Mesenchymal stem cell (in vitro differentiated cells and primary cell): Measurements from ENCODE around the gene CTDSP2.
A peak's percentile ranks its signal among the peaks of the same experiment; 100 is the strongest.
"Not testable (repeated sequence)": the region's sequence is repeated elsewhere in the genome, so short reads cannot be mapped to it uniquely, and the experiment has no call there.

Experiments
- DNase-seq: peaks from one replicate; pipeline ENCODE4 v3.0.0-alpha.2; 2013
- H2AFZ ChIP-seq: one replicate; pipeline ENCODE4 v1.6.1; 2013; ENCODE audit warnings: low read depth, mild to moderate bottlenecking, control low read depth, inconsistent platforms, low read length, moderate library complexity
- H2AK5ac ChIP-seq: 2 replicates; pipeline ENCODE4 v1.6.1; 2013; ENCODE audit warnings: low read length, moderate library complexity, mild to moderate bottlenecking, inconsistent platforms; ENCODE audit not compliant: severe bottlenecking
- H2BK120ac ChIP-seq: one replicate; pipeline ENCODE4 v1.6.1; 2013; ENCODE audit warnings: low read depth, mild to moderate bottlenecking, inconsistent platforms, low read length, moderate library complexity
- H2BK12ac ChIP-seq, 2 experiments: one replicate each; pipeline ENCODE4 v1.6.1; 2013; ENCODE audit warnings: inconsistent platforms in 2 of 2, low read length in 2 of 2, mild to moderate bottlenecking in 2 of 2, moderate library complexity in 2 of 2, control low read depth in 1 of 2
- H2BK15ac ChIP-seq: one replicate; pipeline ENCODE4 v1.6.1; 2013; ENCODE audit warnings: mild to moderate bottlenecking, low read depth, inconsistent platforms; ENCODE audit not compliant: poor library complexity, severe bottlenecking
- H2BK5ac ChIP-seq: 2 replicates; pipeline ENCODE4 v1.6.1; 2013; ENCODE audit warnings: low read depth, mild to moderate bottlenecking, low read length, control low read depth, inconsistent platforms; ENCODE audit not compliant: poor library complexity, severe bottlenecking
- H3K14ac ChIP-seq, 2 experiments: one replicate each; pipeline ENCODE4 v1.6.1; 2013; ENCODE audit warnings: inconsistent platforms in 2 of 2, low read length in 2 of 2, control low read depth in 1 of 2, mild to moderate bottlenecking in 1 of 2, moderate library complexity in 1 of 2
- H3K18ac ChIP-seq, 2 experiments: one replicate each; pipeline ENCODE4 v1.6.1; 2013; ENCODE audit warnings: inconsistent platforms in 2 of 2, low read length in 2 of 2, control low read depth in 1 of 2, low read depth in 1 of 2, mild to moderate bottlenecking in 1 of 2
- H3K23ac ChIP-seq, 2 experiments: one replicate each; pipeline ENCODE4 v1.6.1; 2013; ENCODE audit warnings: inconsistent platforms in 2 of 2, low read length in 2 of 2, mild to moderate bottlenecking in 2 of 2, moderate library complexity in 2 of 2, control low read depth in 1 of 2
- H3K27ac ChIP-seq: 2 replicates; pipeline ENCODE4 v1.5.1; 2013; ENCODE audit warnings: mild to moderate bottlenecking, moderate library complexity, low read length, control low read depth, inconsistent platforms; ENCODE audit not compliant: poor library complexity, severe bottlenecking
- H3K27me3 ChIP-seq, 2 experiments: 2 replicates each; pipeline versions ENCODE4 v1.6.1 to v1.7.0; 2013; ENCODE audit warnings: low read length in 2 of 2, mild to moderate bottlenecking in 2 of 2, moderate library complexity in 2 of 2, control low read depth in 1 of 2, inconsistent platforms in 1 of 2; ENCODE audit not compliant: control insufficient read depth in 1 of 2, insufficient read depth in 1 of 2
- H3K36me3 ChIP-seq, 2 experiments: 2 replicates each; pipeline versions ENCODE4 v1.6.1 to v1.7.0; 2013; ENCODE audit warnings: low read length in 2 of 2, control low read depth in 1 of 2, inconsistent platforms in 1 of 2, low read depth in 1 of 2, mild to moderate bottlenecking in 1 of 2; ENCODE audit not compliant: insufficient read depth in 2 of 2, control insufficient read depth in 1 of 2
- H3K4ac ChIP-seq, 2 experiments: one replicate each; pipeline ENCODE4 v1.6.1; 2013; ENCODE audit warnings: inconsistent platforms in 2 of 2, low read length in 2 of 2, mild to moderate bottlenecking in 2 of 2, moderate library complexity in 2 of 2, control low read depth in 1 of 2, low read depth in 1 of 2
- H3K4me1 ChIP-seq: 2 replicates; pipeline ENCODE4 v1.6.1; 2013; ENCODE audit warnings: low read depth, low read length, control low read depth; ENCODE audit not compliant: control insufficient read depth, insufficient read depth
- H3K4me2 ChIP-seq: 2 replicates; pipeline ENCODE4 v1.6.1; 2013; ENCODE audit warnings: low read length, mild to moderate bottlenecking, inconsistent platforms; ENCODE audit not compliant: poor library complexity, severe bottlenecking
- H3K4me3 ChIP-seq, 2 experiments: 2 replicates each; pipeline versions ENCODE4 v1.5.1 to v1.7.0; 2013; ENCODE audit warnings: low read length in 2 of 2, mild to moderate bottlenecking in 2 of 2, control low read depth in 1 of 2, low read depth in 1 of 2; ENCODE audit not compliant: insufficient read depth in 1 of 2
- H3K79me1 ChIP-seq: replicated peaks from 2 replicates; pipeline ENCODE4 v1.6.1; 2013; ENCODE audit warnings: mild to moderate bottlenecking, control low read depth, low read length, inconsistent platforms; ENCODE audit not compliant: poor library complexity, severe bottlenecking
- H3K9ac ChIP-seq: 2 replicates; pipeline ENCODE4 v1.7.0; 2013; ENCODE audit warnings: mild to moderate bottlenecking, low read length, moderate library complexity
- H3K9me3 ChIP-seq: 2 replicates; pipeline ENCODE4 v1.7.0; 2013; ENCODE audit warnings: mild to moderate bottlenecking, low read length; ENCODE audit not compliant: control insufficient read depth
- H4K8ac ChIP-seq: one replicate; pipeline ENCODE4 v1.6.1; 2013; ENCODE audit warnings: inconsistent platforms, mild to moderate bottlenecking, low read length, moderate library complexity
- H4K91ac ChIP-seq: one replicate; pipeline ENCODE4 v1.6.1; 2013; ENCODE audit warnings: mild to moderate bottlenecking, low read length, inconsistent platforms
- WGBS: methylation state at CpG from one replicate; pipeline ENCODE4 v1.1.7; 2013; ENCODE audit warnings: mixed read lengths; 5-methylcytosine and 5-hydroxymethylcytosine counted together

Gene CTDSP2

GRCh38 chr12:57775563-57776246 lies 70.8 kb downstream of the CTDSP2 start:
- H3K4ac ChIP-seq: no peak overlapping the region
- H3K18ac ChIP-seq: no peak overlapping the region
- H3K14ac ChIP-seq: no peak overlapping the region
- no peak overlapping the region for H2AFZ ChIP-seq
- H2AK5ac ChIP-seq: no peak overlapping the region
- H3K23ac ChIP-seq: no peak overlapping the region
- DNase-seq: no peak
- no peak overlapping the region for H3K27ac ChIP-seq
- H3K4me1 ChIP-seq: peaks cover 10% of the 10 kb centered on the region
- H3K36me3 ChIP-seq: peaks cover 12 to 42% of the 10 kb centered on the region in 2 experiments
- no peaks in the 10 kb centered on the region for H3K27me3 ChIP-seq
- no peak overlapping the region for H4K8ac ChIP-seq
- no peak overlapping the region for H4K91ac ChIP-seq
- H3K79me1 ChIP-seq: peaks cover 9% of the 10 kb centered on the region
- H2BK5ac ChIP-seq: no peak overlapping the region
- H2BK12ac ChIP-seq: no peak overlapping the region
- H2BK15ac ChIP-seq: no peak overlapping the region
- WGBS: 82% methylated on average over 4 of the region's 4 CpGs
- H3K4me2 ChIP-seq: no peak overlapping the region
- no peak overlapping the region for H3K9ac ChIP-seq
- no peaks in the 10 kb centered on the region for H3K9me3 ChIP-seq
- no peak overlapping the region for H3K4me3 ChIP-seq
- no peak overlapping the region for H2BK120ac ChIP-seq

DNA sequence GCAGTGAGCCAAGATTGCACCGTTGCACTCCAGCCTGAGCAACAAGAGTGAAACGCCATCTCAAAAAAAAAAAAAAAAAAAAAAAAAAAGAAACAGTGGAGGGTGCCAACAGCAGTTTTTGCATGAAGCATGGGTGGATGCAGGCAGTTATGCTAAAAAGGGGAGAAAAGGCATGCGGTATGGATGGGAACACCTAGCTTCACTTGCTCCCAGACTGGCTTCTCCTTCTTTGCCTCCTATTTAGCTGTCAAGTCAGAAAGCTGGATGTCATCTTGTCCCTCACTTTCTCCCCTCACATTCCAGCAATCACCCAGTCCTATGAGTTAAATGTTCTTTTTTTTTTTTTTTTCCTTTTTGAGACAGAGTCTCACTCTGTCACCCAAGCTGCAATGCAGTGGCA lies 71.5 kb downstream of the CTDSP2 start:
- Histone ChIP-seq H3K14ac (no peak overlapping the region), H3K27me3 (no peaks in the 10 kb centered on the region), H3K27ac (no peak overlapping the region), H3K4ac (no peak overlapping the region), H3K9me3 (no peaks in the 10 kb centered on the region), H2BK12ac (no peak overlapping the region), H3K36me3 (peaks cover 10 to 42% of the 10 kb centered on the region in 2 experiments), H3K79me1 (peaks cover 12% of the 10 kb centered on the region), H2AFZ (no peak overlapping the region), H3K18ac (no peak overlapping the region), H4K91ac (no peak overlapping the region), H3K9ac (no peak overlapping the region), H3K4me1 (peaks cover 12% of the 10 kb centered on the region), H3K4me3 (no peak overlapping the region), H2BK15ac (no peak overlapping the region), H2BK120ac (no peak overlapping the region), H3K23ac (no peak overlapping the region), H3K4me2 (no peak overlapping the region), H2BK5ac (no peak overlapping the region), H2AK5ac (no peak overlapping the region), H4K8ac (no peak overlapping the region)
- 100% methylated on average over 2 of the region's 3 CpGs for WGBS
- DNase-seq: no peak

DNA sequence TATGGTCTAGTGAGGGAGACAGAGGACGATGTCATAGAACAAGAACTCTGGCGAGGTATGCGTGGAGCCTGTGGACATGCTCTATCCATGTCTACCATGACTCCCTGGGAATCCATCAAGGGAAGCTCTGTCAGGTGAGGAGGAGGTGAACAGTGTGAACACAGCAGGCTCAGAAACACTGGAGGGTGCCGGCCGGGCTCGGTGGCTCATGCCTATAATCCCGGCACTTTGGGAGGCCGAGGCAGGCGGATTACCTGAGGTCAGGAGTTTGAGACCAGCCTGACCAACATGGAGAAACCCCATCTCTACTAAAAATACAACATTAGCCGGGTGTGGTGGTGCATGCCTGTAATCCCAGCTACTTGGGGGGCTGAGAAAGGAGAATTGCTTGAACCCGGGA lies 71.9 kb downstream of the CTDSP2 start:
- not testable (repeated sequence) for H4K91ac ChIP-seq, H2AFZ ChIP-seq, H2BK120ac ChIP-seq, H4K8ac ChIP-seq, H3K27ac ChIP-seq, H3K27me3 ChIP-seq, H2BK5ac ChIP-seq, H3K9me3 ChIP-seq, H3K18ac ChIP-seq, H2BK12ac ChIP-seq, H2BK15ac ChIP-seq, H3K23ac ChIP-seq, H3K14ac ChIP-seq, H3K9ac ChIP-seq, H3K4ac ChIP-seq, H3K4me2 ChIP-seq, DNase-seq, H3K4me3 ChIP-seq, H2AK5ac ChIP-seq
- 99% methylated on average over 9 of the region's 11 CpGs for WGBS
- H3K36me3 ChIP-seq: peaks cover 11 to 42% of the 10 kb centered on the region in 2 experiments
- H3K4me1 ChIP-seq: peaks cover 12% of the 10 kb centered on the region
- peaks cover 14% of the 10 kb centered on the region for H3K79me1 ChIP-seq

DNA sequence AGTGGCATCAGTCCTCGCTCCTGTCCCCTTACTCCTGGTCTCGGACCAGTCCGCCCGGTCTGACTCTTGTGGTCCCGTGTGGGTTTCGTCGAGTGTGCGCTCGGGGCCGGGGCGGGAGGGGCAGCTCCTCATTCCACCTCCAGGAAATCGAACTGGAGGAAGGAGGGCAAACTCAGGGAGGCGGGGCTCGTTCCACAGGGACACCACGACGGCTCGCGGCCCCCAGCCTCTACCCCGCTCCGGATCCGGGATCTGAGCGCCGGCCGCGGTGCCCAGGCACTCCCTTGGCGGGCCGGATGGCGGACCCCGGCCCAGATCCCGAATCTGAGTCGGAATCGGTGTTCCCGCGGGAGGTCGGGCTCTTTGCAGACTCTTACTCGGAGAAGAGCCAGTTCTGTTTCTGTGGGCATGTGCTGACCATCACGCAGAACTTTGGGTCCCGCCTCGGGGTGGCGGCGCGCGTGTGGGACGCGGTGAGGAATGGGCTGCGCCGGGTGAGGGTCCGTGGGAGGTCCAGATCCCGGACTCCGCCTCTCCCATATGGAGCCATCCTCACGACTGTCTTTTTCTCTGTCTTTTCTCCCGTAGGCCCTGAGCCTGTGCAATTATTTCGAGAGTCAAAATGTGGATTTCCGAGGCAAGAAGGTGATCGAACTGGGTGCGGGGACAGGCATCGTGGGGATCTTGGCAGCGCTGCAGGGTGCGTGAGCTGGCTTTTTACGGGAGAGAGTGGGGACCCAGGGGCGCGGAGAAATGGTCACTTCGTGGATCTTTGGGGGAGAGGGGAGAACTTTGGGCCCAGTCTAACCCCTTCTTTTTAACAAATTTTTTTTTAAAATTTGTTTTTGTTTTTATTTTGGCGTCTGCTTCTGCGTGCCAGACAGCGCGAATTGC lies 73.9 kb downstream of the CTDSP2 start, which contains the start of gene EEF1AKMT3:
EEF1AKMT3 (plus strand) TSS at position 186 of the 894 bp plus-strand sequence; CDS start at position 297, 111 bp downstream.
- Histone ChIP-seq H2BK15ac (peak within 1 kb of the TSS; percentile 30), H3K9ac (peak within 1 kb of the TSS; percentile 95), H4K8ac (peak within 1 kb of the TSS; percentile 73), H2AFZ (peak within 1 kb of the TSS; percentile 74), H2BK120ac (no peak within 1 kb of the TSS), H3K27me3 (peaks cover 0 to 2% of the 10 kb centered on the region in 2 experiments), H4K91ac (peak within 1 kb of the TSS; percentile 91), H3K23ac (peak within 1 kb of the TSS in 1 of 2 experiments; percentile 23), H2BK5ac (no peak within 1 kb of the TSS), H3K36me3 (peaks cover 25 to 56% of the 10 kb centered on the region in 2 experiments), H3K14ac (peak within 1 kb of the TSS in 1 of 2 experiments; percentile 46), H2BK12ac (peak within 1 kb of the TSS; percentile 23 to 91), H3K4me3 (peak within 1 kb of the TSS; percentile 70 to 98), H3K27ac (peak within 1 kb of the TSS; percentile 89), H3K18ac (peak within 1 kb of the TSS; percentile 68 to 99), H3K4ac (peak within 1 kb of the TSS; percentile 39 to 97), H3K79me1 (peaks cover 15% of the 10 kb centered on the region), H3K9me3 (no peaks in the 10 kb centered on the region), H3K4me2 (peak within 1 kb of the TSS; percentile 99), H2AK5ac (no peak within 1 kb of the TSS), H3K4me1 (peaks cover 12% of the 10 kb centered on the region)
- 1% methylated on average over 59 of the region's 67 CpGs for WGBS
- DNase-seq: peak; percentile 79
